ENCODE results near the gene KIF20B.

- no peak for TF ChIP-seq CTCF (IDR thresholded peaks at IDR 0.05)
- no peak for TF ChIP-seq POLR2A (IDR thresholded peaks at IDR 0.05; ENCODE audit: low read depth)
- TF ChIP-seq POLR2AphosphoS5 (IDR thresholded peaks at IDR 0.05): no peak
- no peak for TF ChIP-seq EP300 (IDR thresholded peaks at IDR 0.05)
These were observed 24.0 kb upstream of the KIF20B start for GRCh38 chr10:89677341-89677740.
